Stimulated activated CD8-positive, alpha-beta memory T cell treated with anti-CD3 and anti-CD28 coated beads, Interleukin-15, amount 100 ng/mL, for 24 hours (primary cell): ENCODE data around the gene FARP1.
"Not testable (repeated sequence)": the region's sequence is repeated elsewhere in the genome, so short reads cannot be mapped to it uniquely, and the experiment has no call there.

Source experiments
- DNase-seq: peaks from one replicate; pipeline ENCODE4 v3.0.0-alpha.2; 2020; ENCODE audit warnings: low read depth

The FARP1 gene

GRCh38 chr13:98396071-98396710 lies 253.3 kb downstream of the FARP1 start:
- DNase-seq, result no peak

GRCh38 chr13:98397221-98397620 lies 254.3 kb downstream of the FARP1 start:
- DNase-seq, result no peak

- DNase-seq, result no peak
Measured at GRCh38 chr13:98397861-98398260, 255.0 kb downstream of the FARP1 start.

- DNase-seq, result no peak
Measured at GRCh38 chr13:98398581-98398980, 255.7 kb downstream of the FARP1 start.

GRCh38 chr13:98399756-98400155 lies 256.9 kb downstream of the FARP1 start:
- DNase-seq, result no peak

DNA sequence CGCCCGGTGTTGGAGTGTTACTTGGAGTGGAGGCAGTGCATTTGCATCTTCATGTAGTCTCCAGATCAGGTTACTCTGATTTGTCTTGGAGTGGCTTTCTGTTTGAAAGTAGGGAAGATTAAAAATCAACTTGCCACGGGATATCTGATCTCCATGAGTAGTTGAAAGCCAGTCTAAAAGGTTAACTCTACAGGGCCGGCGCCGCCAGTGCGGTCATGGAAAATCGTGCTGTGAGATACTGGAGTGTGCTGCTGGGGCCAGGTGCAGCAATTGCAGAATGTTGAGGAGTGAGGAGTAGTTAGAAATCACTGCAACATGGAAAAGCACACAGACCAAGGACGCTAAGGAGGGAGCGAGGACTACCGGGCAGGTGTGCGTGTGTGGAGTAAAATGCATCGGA lies 259.0 kb downstream of the FARP1 start:
- no peak for DNase-seq

- DNase-seq, result no peak
Measured at GRCh38 chr13:98403076-98403475, 260.2 kb downstream of the FARP1 start.

- DNase-seq, result no peak
Measured at GRCh38 chr13:98405107-98405571, 262.2 kb downstream of the FARP1 start.

GRCh38 chr13:98405690-98406344 lies 262.9 kb downstream of the FARP1 start:
- DNase-seq, result no peak

- DNase-seq, result no peak
Measured at GRCh38 chr13:98406427-98406826, 263.5 kb downstream of the FARP1 start.

DNA sequence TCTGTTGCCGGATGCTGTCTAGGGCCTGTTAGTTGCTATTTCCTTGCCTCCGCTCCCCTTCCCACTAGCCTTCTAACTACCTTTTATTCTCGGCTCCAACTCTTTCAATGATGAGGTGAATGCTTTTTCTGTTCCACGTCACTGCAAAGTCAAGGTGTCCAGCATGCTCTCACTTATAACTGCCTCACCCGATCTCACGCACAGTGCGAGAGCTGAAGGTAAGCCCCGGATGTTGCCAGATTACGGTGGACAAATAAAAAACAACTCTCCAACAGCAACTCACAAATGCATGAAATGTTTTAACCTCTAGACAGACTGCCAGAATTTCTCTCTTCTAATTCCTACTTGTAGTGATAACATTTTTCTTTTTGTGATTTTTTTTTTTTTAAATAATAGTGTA lies 264.1 kb downstream of the FARP1 start:
- no peak for DNase-seq

DNA sequence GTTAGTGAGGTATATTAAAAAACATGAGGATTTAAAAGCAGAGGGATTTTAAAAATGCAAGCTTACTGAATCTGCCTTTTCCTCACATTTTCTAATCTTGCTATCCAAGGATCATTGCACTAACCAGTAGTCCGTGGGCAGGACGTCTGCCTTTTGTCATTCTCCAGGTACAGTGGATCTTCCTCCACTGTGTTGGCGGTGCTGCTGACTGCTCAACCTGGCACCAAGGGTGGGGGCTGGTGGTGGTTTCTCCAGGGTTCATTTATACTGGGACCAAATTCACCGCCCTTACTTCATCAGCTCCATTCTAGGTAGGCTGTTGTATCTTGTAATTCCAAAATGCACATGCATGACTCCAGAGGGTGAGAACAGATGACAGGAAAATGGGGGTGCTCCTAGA lies 264.7 kb downstream of the FARP1 start:
- no peak for DNase-seq

GRCh38 chr13:98409281-98409680 lies 266.4 kb downstream of the FARP1 start:
- DNase-seq, result no peak

GRCh38 chr13:98410612-98411011 lies 267.7 kb downstream of the FARP1 start:
- no peak for DNase-seq

GRCh38 chr13:98411013-98411412 lies 268.1 kb downstream of the FARP1 start:
- DNase-seq, result no peak

GRCh38 chr13:98411617-98412265 lies 268.8 kb downstream of the FARP1 start:
- DNase-seq, result no peak

- not testable (repeated sequence) for DNase-seq
Measured at GRCh38 chr13:98413278-98413677, 270.4 kb downstream of the FARP1 start.

DNA sequence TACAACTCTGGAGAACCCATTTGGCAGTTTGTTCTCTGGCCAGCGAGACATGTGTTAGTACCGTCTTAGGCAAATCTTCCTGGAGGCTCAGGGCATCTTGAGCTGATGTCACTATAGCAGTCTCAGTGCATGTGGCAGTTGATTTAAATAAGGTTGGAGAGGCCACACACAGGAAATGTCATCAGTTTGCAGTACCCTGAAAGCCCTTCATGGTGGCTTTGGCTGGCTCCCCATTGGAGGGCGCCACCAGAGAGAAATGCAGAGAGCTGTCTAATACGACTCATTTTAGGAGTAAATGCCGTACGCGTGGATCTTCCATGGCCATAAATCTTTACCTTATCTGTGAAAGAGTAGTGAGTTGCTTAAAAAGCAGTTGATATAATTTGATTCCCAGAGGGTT lies 270.9 kb downstream of the FARP1 start:
- no peak for DNase-seq

DNA sequence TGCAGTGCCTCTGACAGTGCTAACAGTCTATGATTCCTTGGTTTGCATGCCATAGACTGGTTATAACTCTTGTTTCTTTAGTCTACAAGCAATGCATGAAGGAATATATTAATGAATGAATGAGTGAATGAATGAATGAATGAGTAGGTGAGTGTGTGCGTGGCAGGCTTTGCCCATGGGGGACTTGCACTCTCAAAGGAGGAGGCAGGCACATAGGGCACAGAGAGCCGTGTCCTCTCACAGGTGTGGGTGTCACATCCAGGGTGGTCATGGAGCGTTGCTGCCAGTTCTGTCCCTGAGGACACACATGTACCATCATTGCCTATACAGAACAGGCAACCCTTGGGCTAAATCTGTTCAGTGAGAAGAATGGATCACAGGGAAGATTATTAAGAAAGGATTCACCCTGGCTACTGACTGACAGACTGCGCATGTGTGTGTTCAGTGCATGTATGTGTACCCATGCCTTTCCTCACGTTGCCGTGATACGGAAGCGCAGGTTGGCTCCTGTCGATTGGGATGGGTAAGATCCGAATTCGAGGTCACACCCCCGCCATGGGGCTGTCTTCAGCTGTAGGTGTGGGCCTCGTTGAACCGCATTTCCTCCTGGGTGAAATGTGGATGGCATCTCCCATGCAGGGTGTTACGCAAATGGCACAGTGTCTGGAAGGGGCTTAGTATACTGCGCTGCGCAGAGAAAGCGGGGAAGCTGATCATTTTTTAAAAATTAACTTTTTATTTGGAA lies 272.6 kb downstream of the FARP1 start:
- DNase-seq, result no peak

DNA sequence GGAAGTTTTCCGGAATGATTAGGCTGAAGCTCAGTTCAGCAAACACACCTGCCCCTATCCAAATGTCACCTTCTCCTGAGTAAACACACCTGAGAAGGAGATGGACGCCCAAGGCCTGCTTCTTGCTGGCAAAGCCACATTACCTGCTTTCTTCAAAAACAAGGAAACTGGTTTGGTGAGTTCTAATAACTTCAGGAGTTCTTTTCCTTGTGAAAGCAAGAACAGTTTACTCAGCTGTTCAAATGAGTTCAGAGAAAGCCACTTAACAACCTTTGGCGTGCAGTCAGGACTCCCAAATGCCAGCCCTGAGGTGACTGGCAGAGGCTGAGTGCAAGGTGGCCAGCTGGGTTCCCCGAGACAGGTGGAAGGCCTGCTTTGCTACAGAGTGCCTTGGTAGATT lies 273.5 kb downstream of the FARP1 start:
- DNase-seq, result no peak

DNA sequence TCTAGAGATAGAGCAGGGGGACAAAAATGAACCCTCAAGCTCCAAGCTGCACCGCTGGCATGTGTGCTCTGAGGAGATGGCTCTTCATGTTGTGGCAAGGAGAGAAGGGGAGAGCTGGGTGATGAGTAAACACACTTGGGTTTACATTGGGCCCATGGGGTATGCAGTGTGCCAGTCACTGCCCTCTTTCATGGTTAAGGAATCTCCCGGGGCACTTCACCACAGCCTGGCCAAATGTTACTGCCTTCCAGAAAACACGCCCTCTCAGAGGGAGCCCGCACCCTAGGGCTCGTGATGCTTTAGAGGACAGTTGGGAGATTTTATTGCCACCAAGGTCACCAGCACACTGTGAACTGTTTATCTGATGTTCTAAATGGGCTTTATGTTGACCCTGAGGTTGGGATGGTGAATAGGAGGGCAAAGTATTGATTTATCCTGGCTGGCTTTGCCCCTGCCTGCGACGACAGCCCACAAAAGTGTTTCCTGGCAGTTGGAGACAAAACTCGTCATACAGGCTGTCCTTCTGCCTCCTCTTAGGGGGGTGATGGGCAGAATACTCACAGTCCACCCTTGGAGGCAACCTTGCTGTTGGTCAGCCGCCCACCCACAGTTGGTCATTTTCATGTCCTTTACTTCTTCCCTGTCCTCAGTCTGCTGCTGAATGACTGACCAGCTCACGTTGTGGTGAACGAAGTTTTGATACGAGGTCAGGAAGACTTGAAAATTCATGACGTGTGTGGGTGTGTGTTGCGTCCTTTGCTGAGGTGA lies 277.1 kb downstream of the FARP1 start:
- DNase-seq, result no peak
